22Rv1 (cell line): Measurements from ENCODE around the gene STX11.

Experiments
- H3K27ac ChIP-seq: fragments of 450-650 bp; 2 replicates; pipeline ENCODE4 v1.5.1; 2017
- CTCF ChIP-seq: fragments of 450-650 bp; IDR thresholded peaks from 2 replicates; pipeline ENCODE4 v1.5.1; 2017; ENCODE audit warnings: mild to moderate bottlenecking
- ZFX ChIP-seq: fragments of 450-650 bp; IDR thresholded peaks from 2 replicates; pipeline ENCODE4 v1.6.1; 2017; ENCODE audit warnings: antibody characterized with exemption, borderline replicate concordance

STX11 gene

GRCh38 chr6:144219056-144219685, 68.9 kb downstream of the STX11 start:
- no peak overlapping the region for H3K27ac ChIP-seq
- TF ChIP-seq ZFX (no peak), CTCF (peak; percentile 82)

GRCh38 chr6:144220031-144220790, 69.9 kb downstream of the STX11 start:
- TF ChIP-seq CTCF (no peak), ZFX (no peak)
- no peak overlapping the region for H3K27ac ChIP-seq

- H3K27ac ChIP-seq, result no peak overlapping the region
- TF ChIP-seq CTCF (no peak), ZFX (no peak)
Observed at GRCh38 chr6:144223686-144224085, 73.4 kb downstream of the STX11 start.

GRCh38 chr6:144231721-144232120, 81.4 kb downstream of the STX11 start:
- H3K27ac ChIP-seq, result no peak overlapping the region
- TF ChIP-seq CTCF, result no peak
- TF ChIP-seq ZFX, result no peak

GRCh38 chr6:144232176-144232831, 82.0 kb downstream of the STX11 start:
- no peak overlapping the region for H3K27ac ChIP-seq
- TF ChIP-seq ZFX, result no peak
- no peak for TF ChIP-seq CTCF

GRCh38 chr6:144232832-144233230, 82.5 kb downstream of the STX11 start:
- H3K27ac ChIP-seq, result no peak overlapping the region

More at GRCh38 chr6:144232832-144233230, 82.5 kb downstream of the STX11 start:
- TF ChIP-seq ZFX, result no peak
- no peak for TF ChIP-seq CTCF
